GM18868 (cell line): Measurements from ENCODE around the gene KREMEN1.
A peak's percentile ranks its signal among the peaks of the same experiment; 100 is the strongest.

ENCODE experiments used
- ATAC-seq: cut with Tn5 transposase; IDR thresholded peaks from one replicate; pipeline ENCODE4 v1.9.1; 2021; ENCODE audit warnings: mild to moderate bottlenecking, moderate library complexity; ENCODE audit not compliant: unreplicated experiment

The KREMEN1 gene

DNA sequence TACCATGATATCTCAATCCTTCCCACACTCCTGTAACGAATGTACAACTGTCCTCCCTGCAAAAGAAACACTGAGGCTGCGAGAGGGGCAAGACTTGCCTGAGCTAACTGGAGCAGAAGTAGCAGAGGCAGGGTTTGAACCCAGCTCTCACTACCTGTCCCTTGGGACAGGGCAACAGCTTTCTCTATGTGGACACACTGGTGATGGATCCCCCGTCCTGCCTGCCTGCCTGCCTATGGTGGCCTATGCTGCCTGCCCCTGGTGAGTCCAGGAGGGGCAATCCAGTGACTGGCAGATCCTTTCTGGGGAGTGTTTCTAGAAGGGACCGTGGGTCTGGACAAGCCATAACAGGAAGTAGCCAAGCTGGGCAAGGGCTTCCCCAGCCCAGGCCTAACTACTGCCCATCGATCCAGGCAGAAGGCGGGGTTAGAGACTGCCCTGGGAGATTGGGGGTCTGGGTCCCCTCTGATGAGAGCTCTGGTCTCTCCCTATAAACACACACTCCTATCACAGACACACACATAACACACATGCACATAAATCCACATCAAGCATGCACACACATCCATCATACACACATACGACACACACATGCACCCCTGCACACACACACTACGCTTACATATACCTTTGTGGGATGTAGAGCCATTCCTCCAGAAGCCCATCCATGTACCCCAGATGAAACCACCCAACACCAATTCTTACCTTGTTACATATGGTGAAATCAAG is 131.8 kb downstream of the KREMEN1 start:
- ATAC-seq = no peak

DNA sequence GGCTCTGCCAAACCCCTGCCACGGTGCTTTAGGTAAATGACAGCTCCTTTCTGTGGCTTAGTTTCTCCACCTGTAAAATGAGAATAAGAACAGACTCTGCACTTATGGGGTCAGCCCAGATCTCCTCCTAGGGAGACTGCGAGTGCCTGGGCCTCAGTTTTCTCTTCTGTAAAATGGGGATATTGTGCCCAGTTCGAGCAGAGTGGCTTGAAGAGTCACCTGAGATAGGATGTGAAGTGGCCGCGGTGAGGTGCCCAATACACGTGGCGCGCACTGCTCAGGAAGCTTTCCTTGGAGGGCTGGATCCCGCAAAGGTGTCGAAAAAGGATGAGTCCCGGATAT is 132.4 kb downstream of the KREMEN1 start:
- ATAC-seq = no peak

DNA sequence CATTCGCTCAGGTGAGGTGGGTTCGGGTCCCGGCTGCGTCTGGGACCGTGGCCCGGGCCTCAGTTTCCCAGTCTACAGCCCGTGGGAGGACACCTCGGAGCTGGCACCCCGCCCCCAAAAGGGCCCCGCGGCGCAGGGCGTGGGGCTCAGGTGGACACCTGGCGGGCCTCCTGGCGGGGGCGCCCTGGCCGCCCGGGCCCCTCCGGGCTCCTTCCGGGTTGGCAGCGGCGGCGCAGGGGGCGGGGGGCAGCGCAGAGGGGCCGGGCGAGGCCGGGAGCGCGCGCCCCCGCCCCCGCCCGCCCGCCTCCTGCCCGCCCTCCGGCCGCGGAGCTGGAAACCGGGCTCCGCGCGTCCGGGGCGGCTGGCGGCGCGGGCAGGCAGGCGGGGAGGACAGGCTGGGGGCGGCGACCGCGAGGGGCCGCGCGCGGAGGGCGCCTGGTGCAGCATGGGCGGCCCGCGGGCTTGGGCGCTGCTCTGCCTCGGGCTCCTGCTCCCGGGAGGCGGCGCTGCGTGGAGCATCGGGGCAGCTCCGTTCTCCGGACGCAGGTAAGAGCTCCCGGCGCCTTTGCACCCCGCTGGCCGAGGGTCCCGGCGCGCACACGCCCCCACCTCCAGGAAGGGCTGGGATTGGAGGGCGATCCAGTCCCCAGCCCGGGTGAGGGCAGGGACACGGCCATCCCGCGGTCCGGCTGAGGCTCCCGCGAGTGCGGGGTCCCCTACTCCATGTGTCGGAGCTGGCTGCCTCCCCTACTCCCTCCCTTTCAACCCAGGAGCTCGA is 132.9 kb downstream of the KREMEN1 start, which contains the start of gene EMID1:
TSS of gene EMID1 (plus strand) at position 303 of the 778 bp plus-strand sequence. CDS start at position 446, 143 bp downstream.
- ATAC-seq = no peak

DNA sequence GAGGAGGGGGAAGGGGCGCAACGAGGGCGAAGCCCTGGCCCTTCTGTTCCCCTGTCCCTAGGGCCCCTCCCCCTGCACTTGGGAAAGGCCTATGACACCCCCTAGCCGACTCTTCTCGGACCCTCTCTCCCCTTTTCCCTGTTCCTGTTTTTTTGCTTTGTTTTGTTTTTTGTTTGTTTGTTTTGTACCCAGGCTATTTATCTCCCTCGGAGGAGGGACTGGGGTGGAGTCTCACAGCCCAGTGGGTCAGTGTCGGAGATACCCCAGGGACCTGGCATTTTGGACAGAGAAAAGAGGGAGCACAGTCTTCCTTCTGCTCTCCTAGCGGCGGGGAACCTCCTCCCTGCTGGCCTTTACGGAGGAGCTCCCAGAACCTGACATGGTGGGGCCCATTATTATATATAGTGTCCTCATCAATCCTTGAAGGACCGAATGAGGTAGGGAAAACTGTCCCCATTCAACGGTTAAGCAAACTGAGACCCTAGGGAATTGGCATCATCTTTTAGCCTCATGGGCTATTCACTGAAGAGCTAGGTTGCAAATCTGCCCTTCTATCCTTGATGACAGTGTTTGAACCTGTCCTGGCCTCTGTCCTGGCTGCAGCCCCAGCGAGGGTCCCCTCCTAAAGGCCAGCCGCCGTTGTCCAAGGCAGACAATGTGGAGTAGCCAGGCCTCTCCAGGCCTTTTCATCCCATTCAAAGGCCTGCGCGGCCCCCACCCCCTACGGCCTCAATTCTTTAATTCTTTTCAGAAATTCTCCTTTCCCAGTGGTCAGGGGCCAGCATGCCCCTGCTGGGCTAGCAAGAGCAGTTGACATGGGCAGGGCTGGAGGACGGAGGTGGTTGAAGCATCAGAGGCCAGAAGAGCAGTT is 133.8 kb downstream of the KREMEN1 start:
- no peak for ATAC-seq

DNA sequence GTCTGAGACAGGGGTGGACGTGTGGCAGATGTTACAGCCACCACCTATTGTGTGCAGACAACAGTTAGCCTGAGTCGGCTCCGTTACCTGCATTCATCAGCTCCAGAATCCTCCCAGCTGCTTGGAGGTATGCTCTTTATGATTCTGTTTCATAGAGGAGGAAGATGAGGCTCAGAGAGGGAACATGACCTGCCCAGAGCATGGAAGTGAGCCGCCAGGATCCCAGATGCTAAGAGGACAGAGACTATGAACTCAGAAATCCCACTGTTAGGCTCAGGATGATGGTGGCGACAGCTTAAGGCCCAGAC is 134.4 kb downstream of the KREMEN1 start:
- ATAC-seq = no peak

DNA sequence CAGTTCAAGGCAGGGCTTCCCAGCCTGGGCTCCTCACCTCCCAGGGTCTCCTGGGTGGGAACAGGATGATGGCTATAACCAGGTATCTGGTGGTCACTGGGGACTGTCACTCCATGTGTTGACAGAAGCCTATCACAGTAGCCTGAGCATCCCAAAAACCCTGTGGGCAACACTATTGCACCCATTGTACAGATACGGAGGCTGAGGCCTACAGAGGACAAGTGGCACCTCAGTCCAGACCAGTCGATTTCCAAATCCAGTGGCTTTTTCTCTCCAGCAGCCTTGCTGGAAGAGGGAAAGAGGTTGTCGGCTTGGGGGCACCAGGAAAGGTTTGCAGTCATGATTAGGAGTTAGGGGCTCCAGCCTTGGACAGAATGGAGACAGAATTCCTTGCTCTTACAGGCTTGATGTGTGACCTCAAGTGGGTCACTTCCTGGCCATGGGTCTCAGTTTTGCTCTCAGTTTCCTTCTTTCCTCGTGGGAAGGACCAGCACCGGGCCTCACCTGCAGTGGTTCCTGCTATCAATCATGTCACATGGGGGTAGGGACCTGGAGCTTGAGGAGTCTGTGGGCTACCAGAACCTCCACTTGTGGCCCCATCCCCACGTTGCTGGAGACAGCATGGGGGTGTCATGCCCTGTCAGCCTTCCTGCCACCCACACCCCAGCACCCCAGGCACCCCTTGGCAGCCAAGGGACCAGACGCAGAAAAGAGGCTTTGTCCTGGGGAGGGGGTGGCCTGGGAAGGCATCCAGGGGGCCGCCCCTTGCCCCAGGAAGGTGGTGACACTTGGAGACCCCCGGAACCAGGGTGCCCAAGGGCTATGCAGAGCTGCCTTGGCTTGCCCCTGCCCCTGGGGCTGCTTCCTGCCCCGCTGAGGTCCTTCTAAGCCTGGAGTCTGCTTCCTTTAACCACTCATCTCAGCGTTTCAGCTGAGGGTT is 135.0 kb downstream of the KREMEN1 start:
- no peak for ATAC-seq

DNA sequence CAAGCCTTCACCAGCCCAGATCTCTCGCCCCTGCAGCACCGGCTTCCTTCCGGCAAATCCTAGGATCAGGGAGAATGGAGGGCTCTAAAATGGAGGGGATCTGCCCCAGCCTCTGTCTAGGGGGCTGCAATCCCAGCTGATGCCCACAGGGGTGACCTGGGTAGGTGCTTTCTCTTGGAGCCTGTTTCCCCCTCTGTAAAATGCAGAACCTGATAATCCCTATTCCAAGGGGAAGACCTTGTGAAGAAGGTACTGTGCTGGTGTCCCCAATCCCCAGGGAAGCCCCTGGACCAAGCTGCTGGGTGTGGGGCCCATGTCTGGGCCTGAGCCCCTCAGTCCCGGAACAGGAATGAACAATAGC is 135.6 kb downstream of the KREMEN1 start:
- ATAC-seq = no peak

DNA sequence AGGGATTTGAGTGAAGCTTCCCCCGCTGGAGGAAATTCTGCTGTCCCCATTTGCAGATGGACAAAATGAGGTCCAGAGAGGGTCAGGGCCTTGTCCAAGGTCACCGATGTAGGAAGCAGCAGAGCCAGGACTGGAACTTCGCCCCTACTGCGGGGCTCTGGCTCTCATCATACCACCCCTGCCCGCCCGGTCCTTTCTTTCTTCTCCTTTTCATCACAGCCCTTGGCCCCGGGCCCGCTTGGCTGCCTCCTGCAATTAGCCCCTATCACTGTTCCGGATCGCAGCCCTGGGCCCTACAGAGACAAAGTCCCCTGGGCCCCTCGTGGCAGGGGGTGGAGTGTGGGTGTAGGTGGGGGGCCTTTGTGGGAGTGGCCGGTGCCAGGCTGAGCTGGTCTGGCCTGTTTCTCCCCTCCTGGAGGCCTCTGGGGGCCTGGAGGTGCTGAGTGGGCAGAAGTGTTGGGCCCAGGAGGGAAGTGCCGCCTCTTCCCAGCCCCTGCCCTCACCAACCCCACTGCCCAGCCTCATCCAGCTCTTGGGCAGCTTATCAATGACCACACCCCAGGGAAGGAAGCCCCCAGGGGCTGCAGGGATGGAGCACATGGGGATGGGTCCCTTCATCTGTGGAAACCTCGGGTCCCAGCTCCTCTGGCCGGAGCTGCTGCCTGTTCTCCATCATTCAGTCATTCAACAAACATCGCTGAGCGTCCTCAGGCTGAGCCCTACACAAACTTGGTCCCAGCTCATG is 136.2 kb downstream of the KREMEN1 start:
- ATAC-seq = peak; percentile 40

DNA sequence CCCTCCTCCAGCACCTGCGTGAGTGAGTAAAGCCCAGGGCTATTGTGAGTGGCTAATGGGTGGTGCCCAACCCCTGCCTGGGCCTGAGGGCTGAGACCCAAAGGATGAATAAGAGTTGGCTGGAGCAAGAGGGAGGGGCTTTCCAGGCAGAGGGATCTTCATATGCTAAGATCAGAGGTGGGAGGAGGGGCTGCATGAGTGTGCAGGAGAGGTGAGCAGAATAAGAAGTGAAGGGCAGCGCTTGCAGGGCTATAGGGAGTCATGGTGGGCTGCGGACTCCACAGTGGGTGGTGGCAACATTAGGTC is 136.7 kb downstream of the KREMEN1 start:
- ATAC-seq = no peak

DNA sequence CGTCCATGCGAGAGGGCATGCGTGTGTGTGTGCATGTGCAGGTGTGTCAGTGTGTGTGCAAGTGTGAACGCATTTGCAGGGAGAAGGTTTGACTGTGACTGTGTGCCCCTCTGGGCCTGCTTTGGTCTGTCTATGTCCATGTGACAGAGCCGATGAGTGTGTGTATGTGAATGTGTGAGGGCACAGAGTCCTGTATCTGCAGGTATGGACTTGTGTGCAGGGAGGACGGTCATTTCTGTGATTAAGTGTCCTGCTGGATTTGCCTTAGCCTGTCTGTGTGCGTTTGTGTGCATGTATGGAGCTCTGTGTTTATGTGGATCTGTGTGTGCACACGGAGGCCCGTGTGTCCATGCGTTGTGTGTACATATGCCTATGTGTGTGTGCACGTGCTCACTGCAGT is 138.2 kb downstream of the KREMEN1 start:
- no peak for ATAC-seq

DNA sequence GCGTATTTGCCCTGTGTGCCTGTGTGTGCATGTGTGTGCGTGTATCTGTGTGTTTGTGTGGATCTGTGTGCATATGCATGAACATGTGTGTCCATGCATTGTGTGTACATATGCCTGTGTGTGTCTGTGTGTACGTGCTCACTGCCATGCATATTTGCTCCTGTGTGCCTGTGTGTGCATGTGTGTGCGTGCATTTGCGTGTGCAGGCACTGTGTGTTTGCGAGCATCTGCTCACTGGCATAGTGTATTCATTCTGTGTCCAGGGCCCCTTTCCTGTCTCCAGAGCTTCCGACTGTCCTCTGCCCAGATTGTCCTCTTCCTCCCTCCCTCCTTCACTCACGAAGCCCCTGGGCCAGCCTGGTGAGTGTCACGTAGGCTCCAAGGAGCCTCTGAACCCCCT is 138.6 kb downstream of the KREMEN1 start:
- ATAC-seq = no peak

DNA sequence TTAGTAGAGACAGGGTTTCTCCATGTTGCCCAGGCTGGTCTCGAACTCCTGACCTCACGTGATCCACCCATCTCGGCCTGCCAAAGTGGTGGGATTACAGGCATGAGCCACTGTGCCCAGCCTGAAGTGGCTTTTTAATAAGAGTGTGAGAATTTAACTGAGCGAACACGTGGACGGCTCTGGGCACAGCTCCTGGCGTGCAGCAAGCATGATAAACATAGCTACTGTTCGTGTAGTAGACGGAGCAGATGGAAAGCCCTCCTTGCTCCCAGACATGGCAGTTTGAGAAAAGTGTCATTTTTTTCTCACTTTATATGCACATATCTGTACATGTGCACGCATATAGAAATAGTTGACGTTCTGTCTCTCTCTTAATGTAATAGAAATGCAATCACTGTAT is 139.9 kb downstream of the KREMEN1 start:
- ATAC-seq = no peak

DNA sequence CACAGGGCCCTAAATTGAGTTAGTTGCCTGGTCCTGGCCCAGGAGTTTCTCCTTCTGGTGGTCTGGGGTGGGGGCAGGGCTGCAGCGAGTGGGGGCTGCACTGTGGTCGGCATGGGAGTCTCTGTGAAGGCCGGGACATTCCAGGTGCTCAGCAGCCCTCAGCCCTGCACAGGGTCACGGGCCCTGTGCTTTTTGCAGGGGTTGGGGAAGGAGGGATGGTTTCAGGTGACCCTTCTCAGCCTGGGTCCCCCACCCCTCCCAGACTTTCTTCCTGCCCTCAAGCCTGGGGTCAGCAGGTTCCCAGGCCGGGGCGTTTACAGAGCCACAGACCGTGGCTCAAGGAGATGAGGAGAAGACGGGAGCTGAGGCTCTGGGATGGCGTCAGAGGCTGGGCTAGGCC is 140.7 kb downstream of the KREMEN1 start:
- no peak for ATAC-seq

DNA sequence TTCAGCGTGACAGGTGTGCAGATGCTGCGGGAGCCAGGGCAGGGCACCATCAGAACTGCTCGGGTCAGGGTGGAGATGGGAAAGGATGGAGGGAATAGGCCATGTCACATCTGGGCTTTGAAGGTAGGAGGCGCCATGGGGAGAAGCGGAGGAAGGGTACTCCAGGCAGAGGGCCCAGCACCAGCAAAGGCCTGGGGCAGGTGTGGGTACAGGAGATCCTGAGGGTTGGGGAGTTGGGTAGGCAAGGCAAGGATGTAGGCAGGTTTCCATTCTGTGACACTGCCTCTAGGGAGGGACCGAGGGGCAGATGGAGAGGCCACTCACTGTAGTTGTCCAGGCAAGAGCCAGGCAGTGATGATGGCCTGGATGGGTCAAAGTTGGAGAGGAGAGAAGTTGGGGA is 141.4 kb downstream of the KREMEN1 start:
- no peak for ATAC-seq

DNA sequence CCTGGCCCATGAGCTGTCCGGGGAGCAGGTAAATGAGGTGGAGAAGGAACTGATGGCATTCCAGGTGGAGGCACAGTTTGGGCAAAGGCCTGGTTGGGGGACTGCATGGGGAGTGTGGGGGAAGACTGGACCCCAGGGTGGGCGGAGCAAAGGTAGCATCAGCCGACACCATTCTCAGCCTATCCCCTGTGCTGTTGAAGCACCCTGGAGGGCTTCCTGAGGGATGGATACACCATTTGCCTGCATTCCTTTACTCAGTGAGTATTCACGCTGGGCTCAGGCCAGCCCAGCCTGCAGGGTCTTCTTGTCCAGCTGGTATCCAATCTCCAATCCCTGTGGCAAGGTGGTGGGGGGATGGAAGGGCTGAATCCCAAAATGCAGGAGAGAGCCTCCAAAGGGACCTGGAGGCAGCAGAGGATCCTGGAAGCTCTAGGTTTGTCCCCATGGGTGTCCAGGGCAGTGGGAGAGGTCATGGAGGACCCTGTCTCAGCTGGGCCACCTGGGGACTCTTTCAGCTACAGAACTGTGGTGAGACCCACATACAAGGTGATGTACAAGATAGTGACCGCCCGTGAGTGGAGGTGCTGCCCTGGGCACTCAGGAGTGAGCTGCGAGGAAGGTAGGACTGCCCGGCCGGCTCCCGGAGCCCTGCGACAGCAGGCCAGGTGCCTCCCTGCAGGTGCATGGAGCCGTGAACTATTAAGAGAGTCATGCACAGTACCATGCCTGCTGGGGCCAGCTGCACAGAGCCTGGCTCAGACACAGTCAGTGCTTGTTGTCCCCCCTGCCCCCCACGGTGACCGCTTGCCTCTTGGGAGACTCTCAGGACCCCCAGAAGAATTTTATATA is 142.4 kb downstream of the KREMEN1 start:
- no peak for ATAC-seq

DNA sequence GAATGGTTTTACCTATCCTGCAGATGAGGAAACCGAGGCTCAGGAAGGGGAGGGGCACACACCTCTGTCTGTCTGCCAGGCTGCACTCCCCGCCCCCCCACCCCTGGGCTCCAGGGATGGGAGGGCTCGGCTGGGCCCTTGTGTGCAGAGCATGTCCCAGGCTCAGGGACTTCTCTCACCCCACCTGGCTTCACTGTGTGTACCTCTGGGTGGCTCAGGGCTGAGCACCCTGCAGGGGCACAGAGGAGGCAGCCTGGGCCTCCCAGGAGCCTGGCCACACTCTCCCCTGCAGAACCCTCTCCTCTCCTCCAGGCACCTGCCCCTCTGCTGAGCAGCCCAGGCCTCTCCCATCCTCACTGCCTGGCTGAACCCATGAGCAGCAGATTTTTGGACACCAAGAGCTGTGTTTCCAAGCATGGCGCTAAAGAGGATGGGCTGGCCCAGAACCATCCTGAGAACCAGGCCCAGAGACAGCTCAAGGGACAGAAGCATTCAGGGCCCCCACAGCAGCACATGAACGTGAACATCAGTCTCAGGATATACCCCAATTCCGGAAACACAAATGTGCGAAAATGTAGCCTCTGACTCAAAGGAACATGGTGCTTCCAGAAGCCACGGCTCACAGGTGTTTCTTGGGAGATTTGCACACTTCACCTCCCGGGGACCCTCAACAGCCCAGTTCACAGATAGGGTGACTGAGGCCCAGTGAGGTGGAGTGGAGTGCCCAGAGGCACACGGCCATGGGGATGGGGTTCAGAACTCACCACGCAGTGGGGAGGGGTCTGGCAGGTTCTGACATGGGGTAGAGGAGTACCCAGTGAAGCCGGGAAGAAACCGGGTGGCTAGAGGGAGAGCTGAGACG is 143.4 kb downstream of the KREMEN1 start:
- ATAC-seq = no peak

DNA sequence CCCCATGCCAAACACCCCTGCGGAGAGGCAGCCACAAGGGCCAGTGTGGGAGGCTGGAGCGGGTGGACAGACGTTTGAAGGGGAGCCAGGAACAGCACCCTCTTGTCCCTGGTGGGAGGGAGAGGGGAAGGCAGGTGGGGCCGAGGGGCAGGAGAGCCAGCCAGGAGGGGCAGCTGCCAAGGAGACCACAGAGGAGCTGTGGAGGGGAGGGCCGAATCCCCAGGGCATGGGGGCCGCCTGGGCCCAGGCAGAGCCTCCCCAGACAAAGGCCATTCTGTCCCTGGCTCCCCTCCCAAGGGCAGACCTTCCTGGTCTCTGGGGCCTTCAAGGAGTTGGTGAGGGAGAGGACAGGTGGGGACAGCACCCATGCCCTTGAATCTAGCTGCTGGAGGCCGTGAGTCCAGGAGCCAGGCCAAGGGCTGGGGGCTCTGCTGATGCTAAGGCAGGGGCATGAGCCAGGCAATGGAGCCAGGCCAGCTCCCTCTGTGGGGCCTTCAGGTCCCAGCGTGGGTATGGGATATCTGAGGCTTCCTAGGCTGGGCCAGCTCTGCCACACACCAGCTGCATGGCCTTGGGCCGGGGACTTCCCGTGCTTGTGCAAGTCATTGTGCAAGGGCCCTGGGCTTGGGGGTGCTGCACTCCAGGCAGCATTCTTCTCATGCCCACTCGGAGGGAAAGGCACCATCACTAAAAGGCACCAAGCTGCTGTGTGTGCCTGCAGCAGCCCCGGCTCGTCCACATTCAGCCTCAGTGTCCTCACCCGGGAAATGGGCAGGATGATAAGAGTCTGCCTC is 144.2 kb downstream of the KREMEN1 start:
- no peak for ATAC-seq
